ENCODE results near the gene FSD1. TPM values are rescaled to one million over a fixed set of nuclear protein-coding genes. Genes with fewer than 3 reads are reported as not detected.

The FSD1 gene
- total RNA-seq, 4 donors from 2014 or later, result not detected

DNA sequence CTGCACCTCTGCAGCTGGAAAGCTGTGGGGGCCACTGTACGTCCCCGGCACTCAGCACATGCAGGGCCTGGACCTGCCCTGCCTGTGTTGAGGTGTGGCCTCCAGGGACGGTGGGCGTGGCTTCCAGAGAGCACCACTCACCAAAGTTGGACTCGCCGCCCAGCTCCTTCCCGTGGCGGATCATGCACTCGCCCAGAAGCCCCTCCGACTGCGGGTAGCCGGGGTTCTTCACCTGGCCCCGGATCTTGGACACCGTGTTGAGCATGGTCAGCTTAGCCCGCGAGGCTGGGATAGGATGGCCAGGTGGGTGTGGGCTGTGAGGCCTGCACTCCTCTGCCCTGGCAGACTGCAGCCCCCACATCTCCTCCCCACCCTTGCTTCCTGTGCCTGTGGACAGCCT is 60.9 kb downstream of the FSD1 start:
- DNase-seq, result no peak
- Histone ChIP-seq H3K4me1 (peaks cover 28 to 37% of the 10 kb centered on the region in 2 donors), H3K27ac (no peak overlapping the region), H3K9me3 (no peaks in the 10 kb centered on the region), H3K4me3 (no peak overlapping the region), H3K27me3 (no peaks in the 10 kb centered on the region), H3K36me3 (peaks cover 0 to 59% of the 10 kb centered on the region in 2 donors)
- TF ChIP-seq POLR2A (IDR thresholded peaks at IDR 0.05), result no peak
- TF ChIP-seq, protein P1, sequence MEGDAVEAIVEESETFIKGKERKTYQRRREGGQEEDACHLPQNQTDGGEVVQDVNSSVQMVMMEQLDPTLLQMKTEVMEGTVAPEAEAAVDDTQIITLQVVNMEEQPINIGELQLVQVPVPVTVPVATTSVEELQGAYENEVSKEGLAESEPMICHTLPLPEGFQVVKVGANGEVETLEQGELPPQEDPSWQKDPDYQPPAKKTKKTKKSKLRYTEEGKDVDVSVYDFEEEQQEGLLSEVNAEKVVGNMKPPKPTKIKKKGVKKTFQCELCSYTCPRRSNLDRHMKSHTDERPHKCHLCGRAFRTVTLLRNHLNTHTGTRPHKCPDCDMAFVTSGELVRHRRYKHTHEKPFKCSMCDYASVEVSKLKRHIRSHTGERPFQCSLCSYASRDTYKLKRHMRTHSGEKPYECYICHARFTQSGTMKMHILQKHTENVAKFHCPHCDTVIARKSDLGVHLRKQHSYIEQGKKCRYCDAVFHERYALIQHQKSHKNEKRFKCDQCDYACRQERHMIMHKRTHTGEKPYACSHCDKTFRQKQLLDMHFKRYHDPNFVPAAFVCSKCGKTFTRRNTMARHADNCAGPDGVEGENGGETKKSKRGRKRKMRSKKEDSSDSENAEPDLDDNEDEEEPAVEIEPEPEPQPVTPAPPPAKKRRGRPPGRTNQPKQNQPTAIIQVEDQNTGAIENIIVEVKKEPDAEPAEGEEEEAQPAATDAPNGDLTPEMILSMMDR (IDR thresholded peaks at IDR 0.05 in 4 of 5, conservative IDR thresholded peaks at IDR 0.05 in 1 of 5), result no peak
- intact Hi-C loops (cut with DNase I; ENCODE audit: low total_unique reads) (no loop called here), in situ Hi-C loops (cut with MboI; ENCODE audit: low sequenced_read_pairs in 4 of 4) (no loop called here)
- ATAC-seq, result no peak

DNA sequence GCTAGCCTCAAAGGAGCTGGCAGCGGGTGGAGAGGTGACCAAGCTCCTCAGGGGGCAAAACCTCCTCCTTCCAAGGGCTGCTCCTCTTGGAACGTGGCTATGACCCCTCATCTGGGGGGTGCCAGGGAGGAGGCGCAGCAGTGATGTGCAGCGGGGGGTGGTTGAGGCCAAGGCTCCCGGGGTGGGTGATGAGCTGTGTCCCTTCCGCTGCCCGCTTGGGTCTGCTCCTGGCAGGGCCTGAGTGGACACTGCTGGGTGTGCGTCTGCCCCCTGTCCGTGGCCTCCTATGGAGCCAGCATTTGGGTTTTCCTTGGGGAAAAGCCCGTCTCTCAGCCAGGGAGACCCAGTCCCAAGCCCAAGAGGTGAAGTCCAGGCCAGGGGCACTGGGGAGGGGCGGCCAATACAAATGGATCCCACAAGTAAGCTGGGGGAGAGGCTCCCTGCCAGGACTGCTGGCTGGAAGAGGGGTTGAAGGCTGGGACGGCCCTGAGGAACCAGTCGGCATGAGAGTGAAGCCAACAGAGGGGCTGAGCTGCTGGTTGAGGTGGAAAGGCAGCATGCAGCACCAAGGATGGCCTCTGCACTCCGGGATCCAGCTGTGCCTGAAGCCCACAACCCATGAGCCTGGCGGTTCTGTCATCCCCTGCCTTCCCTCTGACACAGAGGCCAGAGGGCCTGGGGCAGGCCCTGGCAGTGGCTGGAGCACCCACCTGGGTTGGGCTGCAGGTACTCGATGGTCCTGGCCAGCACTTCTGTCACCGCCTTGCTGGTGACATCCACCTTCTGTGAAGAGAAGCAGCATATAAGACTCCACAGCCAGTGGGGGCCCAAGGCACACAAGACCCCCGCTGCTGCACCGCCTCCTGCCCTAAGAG is 61.6 kb downstream of the FSD1 start:
- H3K27ac ChIP-seq, result no peak overlapping the region
- peaks cover 35 to 44% of the 10 kb centered on the region in 2 donors for H3K4me1 ChIP-seq
- H3K36me3 ChIP-seq, result peaks cover 0 to 53% of the 10 kb centered on the region in 2 donors
- H3K4me3 ChIP-seq, result no peak overlapping the region
- no peak for ATAC-seq
- no peaks in the 10 kb centered on the region for H3K27me3 ChIP-seq
- in situ Hi-C loops (cut with MboI; ENCODE audit: low sequenced_read_pairs in 4 of 4), result no loop called here
- intact Hi-C loops (cut with DNase I; ENCODE audit: low total_unique reads), result no loop called here
- no peak for TF ChIP-seq POLR2A (IDR thresholded peaks at IDR 0.05)
- TF ChIP-seq, protein P1 (IDR thresholded peaks at IDR 0.05 in 4 of 5, conservative IDR thresholded peaks at IDR 0.05 in 1 of 5), result no peak
- DNase-seq, result no peak
- no peaks in the 10 kb centered on the region for H3K9me3 ChIP-seq

DNA sequence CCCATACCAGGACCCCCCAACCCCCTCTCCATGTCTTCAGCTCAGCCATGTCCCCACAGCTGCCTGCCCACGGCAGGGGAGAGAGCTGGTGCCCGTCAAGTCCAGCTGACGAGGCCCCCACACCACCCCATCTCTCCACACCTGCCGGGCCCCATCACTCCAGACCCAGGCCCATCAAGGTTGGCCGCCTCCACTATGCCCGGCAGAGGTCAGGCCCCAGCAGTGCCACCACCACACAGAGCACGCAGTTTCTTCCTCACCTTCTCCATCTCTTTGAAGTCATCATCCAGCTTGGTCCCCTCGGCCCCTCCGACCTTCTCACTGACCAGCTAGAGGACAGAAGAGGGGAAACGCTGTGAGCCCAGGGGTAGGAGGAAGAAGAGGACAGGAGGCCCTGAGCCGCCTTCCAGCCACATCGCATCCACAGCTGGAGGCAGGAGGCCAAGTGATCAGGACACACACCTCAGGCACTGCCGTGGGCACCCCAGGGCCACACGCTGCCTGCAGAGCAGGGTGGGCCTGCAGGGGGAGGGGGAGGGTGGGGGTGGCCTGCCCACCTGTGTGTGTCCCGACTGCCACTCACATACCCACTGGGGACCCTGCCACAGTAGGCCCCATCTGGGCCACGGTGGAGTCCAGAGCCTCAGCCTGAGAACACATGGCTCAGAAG is 62.4 kb downstream of the FSD1 start:
- Histone ChIP-seq H3K4me1 (peaks cover 43 to 51% of the 10 kb centered on the region in 2 donors), H3K27ac (no peak overlapping the region), H3K9me3 (no peaks in the 10 kb centered on the region), H3K27me3 (no peaks in the 10 kb centered on the region), H3K36me3 (peaks cover 0 to 45% of the 10 kb centered on the region in 2 donors), H3K4me3 (no peak overlapping the region)
- in situ Hi-C loops (cut with MboI; ENCODE audit: low sequenced_read_pairs in 4 of 4), result no loop called here
- DNase-seq (no peak), ATAC-seq (no peak)
- no peak for TF ChIP-seq POLR2A (IDR thresholded peaks at IDR 0.05)
- TF ChIP-seq, protein P1 (IDR thresholded peaks at IDR 0.05 in 4 of 5, conservative IDR thresholded peaks at IDR 0.05 in 1 of 5), result no peak
- intact Hi-C loops (cut with DNase I; ENCODE audit: low total_unique reads), result no loop called here

DNA sequence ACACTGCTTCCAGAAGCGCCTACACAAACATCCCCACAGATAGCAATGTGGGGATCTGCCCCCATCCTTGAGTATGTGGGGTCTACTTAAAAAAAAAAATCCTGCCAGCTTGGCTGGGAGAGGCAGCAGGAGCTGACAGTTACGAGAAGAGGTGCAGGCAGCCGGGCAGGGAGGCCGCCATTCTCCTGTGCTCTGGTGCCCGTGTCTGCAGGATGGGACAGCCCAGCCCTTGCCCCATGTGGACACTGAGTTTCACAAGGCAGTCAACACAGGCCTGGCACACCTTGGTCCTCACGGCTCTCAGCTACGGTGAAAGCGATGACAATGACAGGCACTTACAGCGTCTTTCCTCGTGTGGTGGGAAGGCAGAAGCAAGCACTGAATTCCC is 62.9 kb downstream of the FSD1 start:
- H3K36me3 ChIP-seq, result peaks cover 0 to 40% of the 10 kb centered on the region in 2 donors
- DNase-seq, result no peak
- peaks cover 48 to 57% of the 10 kb centered on the region in 2 donors for H3K4me1 ChIP-seq
- ATAC-seq, result no peak
- no peaks in the 10 kb centered on the region for H3K9me3 ChIP-seq
- in situ Hi-C loops (cut with MboI; ENCODE audit: low sequenced_read_pairs in 4 of 4), result no loop called here
- TF ChIP-seq POLR2A (IDR thresholded peaks at IDR 0.05), result no peak
- TF ChIP-seq, protein P1 (IDR thresholded peaks at IDR 0.05 in 4 of 5, conservative IDR thresholded peaks at IDR 0.05 in 1 of 5), result no peak
- H3K27me3 ChIP-seq, result no peaks in the 10 kb centered on the region
- intact Hi-C loops (cut with DNase I; ENCODE audit: low total_unique reads), result no loop called here
- no peak overlapping the region for H3K4me3 ChIP-seq
- H3K27ac ChIP-seq, result peak overlapping the region; percentile 32 to 94 (median 86)
